Esophagus muscularis mucosa (tissue), 4 donors: ENCODE results near the gene TUBGCP3. TPM values are rescaled to one million over a fixed set of nuclear protein-coding genes. Genes with fewer than 3 reads are reported as not detected.
"Not testable (repeated sequence)": the region's sequence is repeated elsewhere in the genome, so short reads cannot be mapped to it uniquely, and the experiment has no call there.

Experiments
- DNase-seq: peaks from one replicate; pipeline ENCODE4 v3.0.0-alpha.2; 2017; ENCODE audit errors: extremely low spot score
- H3K27ac ChIP-seq, 4 donors: fragments of 200-600 bp; sonication (generic); replicated peaks in 1 of 4; 1 replicate in 3 of 4; 2 replicates in 1 of 4; pipeline ENCODE4 v1.5.1; 2016 to 2019; ENCODE audit warnings: mild to moderate bottlenecking in 1 of 4
- H3K27me3 ChIP-seq, 4 donors: fragments of 200-600 bp; sonication (generic); one replicate each; pipeline versions ENCODE4 v1.5.1 to v1.6.0; 2016 to 2019
- H3K36me3 ChIP-seq, 4 donors: fragments of 200-600 bp; sonication (generic); one replicate each; pipeline ENCODE4 v1.5.1; 2016 to 2019
- H3K4me1 ChIP-seq, 4 donors: fragments of 200-600 bp; sonication (generic); one replicate each; pipeline ENCODE4 v1.5.1; 2016 to 2019
- H3K4me3 ChIP-seq, 4 donors: fragments of 200-600 bp; sonication (generic); 1 replicate in 2 of 4; 2 replicates in 2 of 4; pipeline ENCODE4 v1.5.1; 2016 to 2019; ENCODE audit warnings: mild to moderate bottlenecking in 4 of 4, moderate library complexity in 1 of 4
- H3K9me3 ChIP-seq, 4 donors: fragments of 200-600 bp; sonication (generic); 1 replicate in 3 of 4; 2 replicates in 1 of 4; pipeline ENCODE4 v1.5.1; 2016 to 2019
- CTCF ChIP-seq, 3 experiments: fragments of 200-600 bp in 2 of 3; fragments of 450-650 bp in 1 of 3; sonication (generic) in 2 of 3; IDR thresholded peaks; one replicate each; pipeline ENCODE4 v1.5.1; 2017 to 2019; ENCODE audit warnings: antibody characterized with exemption in 3 of 3, mild to moderate bottlenecking in 2 of 3, moderate library complexity in 1 of 3
- EP300 ChIP-seq: sonication (generic); formaldehyde crosslinking; IDR thresholded peaks from one replicate; pipeline ENCODE4 v1.6.1; 2017; ENCODE audit warnings: antibody characterized with exemption
- POLR2A ChIP-seq: fragments of 450-650 bp; IDR thresholded peaks from one replicate; pipeline ENCODE4 v1.6.1; 2017; ENCODE audit warnings: antibody characterized with exemption, moderate library complexity, mild to moderate bottlenecking, low read depth
- POLR2AphosphoS5 ChIP-seq, 2 donors: sonication (generic); formaldehyde crosslinking; IDR thresholded peaks; one replicate each; pipeline ENCODE4 v1.6.1; 2017; ENCODE audit warnings: antibody characterized with exemption in 2 of 2
- WGBS: methylation state at CpG from one replicate; pipeline ENCODE4 v1.1.5; 2018; 5-methylcytosine and 5-hydroxymethylcytosine counted together
- intact Hi-C: fragments of 100-400 bp; cut with DNase I; formaldehyde crosslinking; loops from one replicate; pipeline ENCODE4 v1.15.1; 2023
- total RNA-seq, 4 donors: library from RNA; depleted of rRNA; stranded (reverse); fragments of >200 nt; gene quantifications; one replicate each; pipeline versions ENCODE4 v1.1.0 to v1.2.1, GENCODE V29; 2016

The TUBGCP3 gene
- total RNA-seq, 4 donors from 2014 or later, result 25.2 to 33.6 (median 30.6) TPM

GRCh38 chr13:112561478-112561877, 26.5 kb downstream of the TUBGCP3 start:
- DNase-seq, result no peak
- no peak overlapping the region for H3K4me3 ChIP-seq
- H3K4me1 ChIP-seq, result peaks cover 0 to 18% (median 0%) of the 10 kb centered on the region in 4 donors
- TF ChIP-seq CTCF (IDR thresholded peaks at IDR 0.05) (no peak), POLR2AphosphoS5 (IDR thresholded peaks at IDR 0.05) (no peak), POLR2A (no peak), EP300 (no peak)
- intact Hi-C loops, result no loop called here
- WGBS, result 89% methylated on average over 10 of the region's 10 CpGs
- H3K9me3 ChIP-seq, result no peaks in the 10 kb centered on the region
- no peak overlapping the region for H3K27ac ChIP-seq
- peaks cover 16 to 74% (median 32%) of the 10 kb centered on the region in 4 donors for H3K36me3 ChIP-seq
- no peaks in the 10 kb centered on the region for H3K27me3 ChIP-seq

GRCh38 chr13:112558696-112559418, 29.1 kb downstream of the TUBGCP3 start:
- H3K27me3 ChIP-seq, result no peaks in the 10 kb centered on the region
- TF ChIP-seq POLR2AphosphoS5 (IDR thresholded peaks at IDR 0.05) (no peak), CTCF (IDR thresholded peaks at IDR 0.05) (no peak), EP300 (no peak), POLR2A (no peak)
- no peak overlapping the region for H3K4me3 ChIP-seq
- no peak for DNase-seq
- 81% methylated on average over 10 of the region's 10 CpGs for WGBS
- peaks cover 39 to 77% (median 45%) of the 10 kb centered on the region in 4 donors for H3K36me3 ChIP-seq
- no peaks in the 10 kb centered on the region for H3K9me3 ChIP-seq
- intact Hi-C loops, result no loop called here
- no peak overlapping the region for H3K27ac ChIP-seq
- H3K4me1 ChIP-seq, result peaks cover 0 to 12% (median 0%) of the 10 kb centered on the region in 4 donors

GRCh38 chr13:112556600-112556999, 31.4 kb downstream of the TUBGCP3 start:
- no peak overlapping the region for H3K27ac ChIP-seq
- H3K9me3 ChIP-seq, result no peaks in the 10 kb centered on the region
- H3K4me1 ChIP-seq, result peaks cover 0 to 11% (median 0%) of the 10 kb centered on the region in 4 donors
- no peaks in the 10 kb centered on the region for H3K27me3 ChIP-seq
- intact Hi-C loops, result no loop called here
- no peak for TF ChIP-seq EP300
- TF ChIP-seq POLR2AphosphoS5 (IDR thresholded peaks at IDR 0.05), result no peak
- TF ChIP-seq CTCF (IDR thresholded peaks at IDR 0.05), result no peak
- TF ChIP-seq POLR2A, result no peak
- no peak overlapping the region for H3K4me3 ChIP-seq
- DNase-seq, result no peak
- peaks cover 54 to 80% (median 63%) of the 10 kb centered on the region in 4 donors for H3K36me3 ChIP-seq
- 94% methylated on average over 5 of the region's 5 CpGs for WGBS

GRCh38 chr13:112554214-112554850, 33.6 kb downstream of the TUBGCP3 start:
- intact Hi-C loops, result no loop called here
- WGBS, result 91% methylated on average over 7 of the region's 7 CpGs
- no peaks in the 10 kb centered on the region for H3K9me3 ChIP-seq
- H3K27ac ChIP-seq, result no peak overlapping the region
- H3K4me3 ChIP-seq, result no peak overlapping the region
- no peaks in the 10 kb centered on the region for H3K27me3 ChIP-seq
- TF ChIP-seq CTCF (IDR thresholded peaks at IDR 0.05) (no peak), POLR2AphosphoS5 (IDR thresholded peaks at IDR 0.05) (no peak), POLR2A (no peak), EP300 (no peak)
- H3K4me1 ChIP-seq, result no peaks in the 10 kb centered on the region
- no peak for DNase-seq
- peaks cover 70 to 89% (median 77%) of the 10 kb centered on the region in 4 donors for H3K36me3 ChIP-seq

GRCh38 chr13:112548975-112549374, 39.0 kb downstream of the TUBGCP3 start:
- H3K27ac ChIP-seq, H3K27me3 ChIP-seq, H3K4me3 ChIP-seq, DNase-seq, H3K9me3 ChIP-seq, intact Hi-C loops, H3K4me1 ChIP-seq: not testable (repeated sequence)
- 95% methylated on average over 5 of the region's 5 CpGs for WGBS
- H3K36me3 ChIP-seq, result peaks cover 58 to 91% (median 76%) of the 10 kb centered on the region in 4 donors
